Mammary epithelial cell (primary cell): Measurements from ENCODE around the gene PDE6A.

Experiments used
- EZH2 ChIP-seq: IDR thresholded peaks from 2 replicates; pipeline ENCODE4 v1.6.1; 2012; ENCODE audit warnings: low read length, inconsistent platforms, borderline replicate concordance
- TF ChIP-seq, protein P1 (sequence below), 2 donors: IDR thresholded peaks in 1 of 2; conservative IDR thresholded peaks in 1 of 2; 2 replicates each; pipeline ENCODE4 v1.5.1; 2011 to 2012; ENCODE audit warnings: inconsistent platforms in 2 of 2, low read length in 2 of 2, mild to moderate bottlenecking in 2 of 2, control low read depth in 1 of 2, low read depth in 1 of 2; ENCODE audit not compliant: insufficient read depth in 1 of 2; ENCODE audit errors: extremely low read depth in 1 of 2

DNA sequence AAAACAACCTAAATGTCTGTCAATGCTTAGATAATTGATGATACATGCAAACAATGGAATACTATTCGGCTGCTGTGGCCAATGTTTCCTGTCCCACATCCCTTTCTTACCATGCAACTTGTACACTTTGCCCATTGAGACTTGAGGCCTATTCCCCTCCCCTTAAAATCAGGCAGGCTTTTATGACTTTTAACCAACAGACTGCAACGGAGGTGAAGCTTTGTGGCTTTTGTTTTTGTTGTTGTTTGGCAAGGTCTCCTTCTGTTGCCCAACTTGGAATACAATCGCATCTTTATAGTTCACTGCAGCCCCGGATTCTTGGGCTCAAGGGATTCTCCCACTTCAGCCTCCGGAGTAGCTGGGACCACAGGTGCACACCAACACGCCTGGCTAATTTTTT is 10.2 kb upstream of the PDE6A start:
- TF ChIP-seq, protein P1, sequence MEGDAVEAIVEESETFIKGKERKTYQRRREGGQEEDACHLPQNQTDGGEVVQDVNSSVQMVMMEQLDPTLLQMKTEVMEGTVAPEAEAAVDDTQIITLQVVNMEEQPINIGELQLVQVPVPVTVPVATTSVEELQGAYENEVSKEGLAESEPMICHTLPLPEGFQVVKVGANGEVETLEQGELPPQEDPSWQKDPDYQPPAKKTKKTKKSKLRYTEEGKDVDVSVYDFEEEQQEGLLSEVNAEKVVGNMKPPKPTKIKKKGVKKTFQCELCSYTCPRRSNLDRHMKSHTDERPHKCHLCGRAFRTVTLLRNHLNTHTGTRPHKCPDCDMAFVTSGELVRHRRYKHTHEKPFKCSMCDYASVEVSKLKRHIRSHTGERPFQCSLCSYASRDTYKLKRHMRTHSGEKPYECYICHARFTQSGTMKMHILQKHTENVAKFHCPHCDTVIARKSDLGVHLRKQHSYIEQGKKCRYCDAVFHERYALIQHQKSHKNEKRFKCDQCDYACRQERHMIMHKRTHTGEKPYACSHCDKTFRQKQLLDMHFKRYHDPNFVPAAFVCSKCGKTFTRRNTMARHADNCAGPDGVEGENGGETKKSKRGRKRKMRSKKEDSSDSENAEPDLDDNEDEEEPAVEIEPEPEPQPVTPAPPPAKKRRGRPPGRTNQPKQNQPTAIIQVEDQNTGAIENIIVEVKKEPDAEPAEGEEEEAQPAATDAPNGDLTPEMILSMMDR (conservative IDR thresholded peaks at IDR 0.05 in 1 of 2, IDR thresholded peaks at IDR 0.05 in 1 of 2; ENCODE audit: extremely low read depth in 1 of 2, insufficient read depth in 1 of 2, low read depth in 1 of 2, low read length in 2 of 2), result no peak
- no peak for TF ChIP-seq EZH2
